GM12892 (cell line): ENCODE results near the gene CTNNBIP1.

Experiments used
- POLR2A ChIP-seq: IDR thresholded peaks from 2 replicates; pipeline ENCODE4 v1.6.1; 2011; ENCODE audit warnings: low read depth, low read length, control low read depth
- POLR2AphosphoS5 ChIP-seq: IDR thresholded peaks from 2 replicates; pipeline ENCODE4 v1.6.1; 2011; ENCODE audit warnings: low read depth, low read length, control low read depth
- TAF1 ChIP-seq: IDR thresholded peaks from 2 replicates; pipeline ENCODE4 v1.6.1; 2011; ENCODE audit warnings: low read depth, mild to moderate bottlenecking, control low read depth, low read length, borderline replicate concordance

GRCh38 chr1:9842781-9843575 lies 67.1 kb downstream of the CTNNBIP1 start:
- TF ChIP-seq TAF1 (no peak), POLR2A (no peak), POLR2AphosphoS5 (no peak)
